NCI-H524 treated with DMSO at 0.1 percent for 48 hours (cell line): ENCODE data around the gene STPG1.

Source experiments
- DNase-seq: peaks from one replicate; lab custom pipeline; 2025; lab: John Stamatoyannopoulos, UW

The STPG1 gene

GRCh38 chr1:24317956-24318614, 95.5 kb downstream of the STPG1 start:
- no peak for DNase-seq

DNA sequence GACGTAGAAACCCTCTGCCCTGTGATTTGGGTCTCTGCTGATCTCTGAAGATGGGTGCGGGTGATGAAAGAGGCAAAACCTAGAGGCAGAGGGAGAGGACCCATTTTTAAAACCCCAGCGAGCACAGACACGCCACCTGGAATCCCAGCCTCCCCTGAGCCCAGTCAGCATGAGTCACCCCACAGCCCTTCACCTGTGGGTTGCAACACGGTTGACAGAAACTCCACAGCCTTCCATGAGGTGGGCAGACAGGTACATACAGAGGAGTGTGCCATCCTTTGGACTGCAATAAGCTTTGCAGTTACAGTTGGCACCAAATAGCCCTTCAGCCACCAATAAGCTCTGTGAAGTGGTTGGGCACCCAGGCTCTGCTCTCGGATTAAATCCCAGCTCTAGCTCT, 96.5 kb downstream of the STPG1 start:
- DNase-seq: no peak

DNA sequence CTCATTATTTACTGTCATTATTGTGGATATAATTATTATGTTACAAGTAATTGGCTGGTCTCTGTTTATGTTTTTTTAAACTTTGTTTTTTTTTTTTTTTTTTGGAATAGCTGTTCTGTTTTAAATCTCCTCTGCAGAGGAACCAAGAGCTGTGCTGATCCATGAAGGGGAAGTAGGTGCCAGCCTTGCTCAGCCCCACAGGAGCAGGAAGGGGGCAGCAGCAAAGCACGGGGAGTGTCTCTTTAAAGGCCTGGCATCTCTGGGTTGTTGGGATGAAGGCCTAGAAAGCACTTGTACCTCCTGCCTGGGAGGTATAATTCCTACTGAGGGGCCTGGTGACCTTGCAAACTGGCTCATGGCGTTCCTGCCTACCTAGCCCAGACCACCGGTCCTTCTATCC, 96.9 kb downstream of the STPG1 start:
- DNase-seq: no peak

DNA sequence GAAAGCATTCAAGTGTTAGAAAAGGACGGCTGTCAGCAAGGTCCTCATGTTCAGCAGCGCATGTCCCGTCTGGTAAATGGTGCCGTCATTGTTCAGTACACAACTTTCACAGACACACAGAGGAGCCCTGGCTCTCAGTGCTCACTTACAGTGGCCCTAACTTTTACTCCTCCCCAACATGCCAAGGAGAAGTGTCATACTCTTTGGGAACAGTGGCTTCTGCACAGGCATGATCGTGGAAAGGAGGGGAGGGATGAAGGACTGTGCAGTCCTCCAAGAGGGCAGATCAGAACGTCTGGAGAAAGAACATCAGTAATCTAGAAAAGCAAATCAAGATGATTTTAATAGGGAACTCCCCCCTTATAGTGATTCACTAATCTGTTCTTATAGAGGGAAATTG, 98.2 kb downstream of the STPG1 start:
- no peak for DNase-seq

DNA sequence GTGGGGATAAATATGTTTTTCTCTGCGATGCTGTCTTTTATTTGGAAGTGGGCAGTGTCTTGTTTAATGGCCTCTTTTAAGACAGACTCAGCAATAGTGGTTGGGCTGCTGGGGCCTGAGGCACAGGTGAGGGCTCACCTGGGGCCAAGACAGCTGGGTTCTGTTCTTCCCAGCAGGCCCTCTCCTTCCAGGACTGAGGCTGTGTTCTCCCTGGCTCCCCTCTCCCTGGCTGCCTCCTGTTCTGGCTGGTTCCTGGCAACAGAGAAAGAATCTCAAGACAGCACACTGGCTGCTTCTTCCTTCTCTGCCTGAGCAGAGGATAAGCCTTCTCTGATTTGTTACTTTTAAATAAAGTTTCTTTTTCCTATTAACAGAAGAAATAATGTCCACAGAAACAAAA, 101.8 kb downstream of the STPG1 start:
- DNase-seq: no peak

DNA sequence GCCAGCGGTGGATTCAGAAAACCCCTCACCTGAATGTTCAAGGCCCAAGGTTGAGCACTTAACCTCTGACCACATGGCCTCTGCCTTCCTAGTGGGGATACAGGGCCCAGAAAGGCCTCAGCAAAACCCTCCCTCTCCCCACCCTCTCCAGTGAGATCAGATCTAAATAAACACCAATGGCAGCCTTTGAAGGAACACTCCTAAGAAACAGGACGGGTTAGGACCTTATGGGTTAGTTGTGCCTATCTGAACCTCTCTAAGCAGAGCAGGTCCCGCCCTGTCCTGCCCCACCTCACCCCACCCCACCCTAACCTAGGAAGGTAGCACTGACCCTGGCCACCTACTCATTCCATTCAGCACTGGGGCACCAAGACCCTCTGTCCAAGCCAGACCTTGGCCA, 102.3 kb downstream of the STPG1 start:
- no peak for DNase-seq

DNA sequence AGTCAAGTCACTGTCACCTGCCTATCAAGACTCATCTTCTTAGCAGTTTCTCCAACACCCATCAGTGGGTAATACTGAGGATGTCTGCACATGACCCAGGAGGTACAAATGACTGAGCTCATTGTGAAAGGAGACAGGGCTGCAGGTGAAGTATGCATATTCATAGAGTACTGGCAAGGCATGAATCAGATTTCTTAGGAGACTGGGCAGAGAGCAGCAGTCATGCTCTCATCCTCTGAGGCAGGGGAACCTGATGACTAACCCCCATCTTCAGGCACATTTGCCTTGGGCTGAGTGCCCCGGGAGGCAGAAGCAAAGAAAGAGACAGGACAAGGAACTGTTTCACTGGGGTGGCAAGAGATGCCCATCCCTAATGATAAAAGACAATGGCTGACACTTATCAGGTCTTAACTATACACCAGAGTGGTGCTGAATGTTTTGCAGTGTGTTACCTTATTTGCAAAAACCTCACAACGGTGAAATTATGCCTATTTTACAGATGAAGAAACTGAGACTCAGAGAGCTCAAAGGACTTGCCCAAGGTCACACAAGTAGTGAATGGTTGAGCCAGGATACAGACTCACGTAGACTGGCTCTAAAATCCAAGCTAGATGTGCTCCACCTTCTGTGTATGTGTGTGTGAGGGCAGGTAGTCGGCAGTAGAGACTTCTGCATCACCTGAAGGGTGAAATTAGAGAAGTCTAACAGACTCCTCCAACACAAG, 103.7 kb downstream of the STPG1 start:
- no peak for DNase-seq

GRCh38 chr1:24308365-24309015, 105.1 kb downstream of the STPG1 start:
- DNase-seq: no peak
